CD4-positive, alpha-beta T cell treated with Interferon alpha-2 for 1 hour (primary cell): ENCODE results near the gene HS3ST2.
"Not testable (repeated sequence)": the region's sequence is repeated elsewhere in the genome, so short reads cannot be mapped to it uniquely, and the experiment has no call there.

Experiments used
- DNase-seq, 2 donors: peaks; one replicate each; pipeline ENCODE4 v3.0.0-alpha.2; 2020 to 2022

The HS3ST2 gene

DNA sequence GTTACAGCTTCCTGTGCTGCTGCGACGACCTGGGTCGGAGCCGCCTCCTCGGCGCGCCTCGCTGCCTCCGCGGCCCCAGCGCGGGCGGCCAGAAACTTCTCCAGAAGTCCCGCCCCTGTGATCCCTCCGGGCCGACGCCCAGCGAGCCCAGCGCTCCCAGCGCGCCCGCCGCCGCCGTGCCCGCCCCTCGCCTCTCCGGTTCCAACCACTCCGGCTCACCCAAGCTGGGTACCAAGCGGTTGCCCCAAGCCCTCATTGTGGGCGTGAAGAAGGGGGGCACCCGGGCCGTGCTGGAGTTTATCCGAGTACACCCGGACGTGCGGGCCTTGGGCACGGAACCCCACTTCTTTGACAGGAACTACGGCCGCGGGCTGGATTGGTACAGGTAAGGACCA is 746 bp downstream of the HS3ST2 start:
- DNase-seq = no peak

GRCh38 chr16:22815863-22816262 is 1.9 kb downstream of the HS3ST2 start:
- DNase-seq = no peak

GRCh38 chr16:22816475-22816874 is 2.5 kb downstream of the HS3ST2 start:
- DNase-seq = no peak

DNA sequence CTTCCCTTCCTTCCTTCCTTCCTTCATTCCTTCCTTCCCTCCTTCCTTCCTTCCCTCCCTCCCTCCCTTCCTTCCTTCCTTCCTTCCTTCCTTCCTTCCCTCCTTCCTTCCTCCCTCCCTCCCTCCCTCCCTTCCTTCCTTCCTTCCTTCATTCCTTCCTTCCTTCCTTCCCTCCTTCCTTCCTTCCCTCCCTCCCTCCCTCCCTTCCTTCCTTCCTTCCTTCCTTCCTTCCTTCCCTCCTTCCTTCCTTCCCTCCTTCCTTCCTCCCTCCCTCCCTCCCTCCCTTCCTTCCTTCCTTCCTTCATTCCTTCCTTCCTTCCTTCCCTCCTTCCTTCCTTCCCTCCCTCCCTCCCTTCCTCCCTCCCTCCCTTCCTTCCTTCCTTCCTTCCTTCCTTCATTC is 4.8 kb downstream of the HS3ST2 start:
- DNase-seq = not testable (repeated sequence)

GRCh38 chr16:22838681-22839080 is 24.7 kb downstream of the HS3ST2 start:
- DNase-seq = no peak

DNA sequence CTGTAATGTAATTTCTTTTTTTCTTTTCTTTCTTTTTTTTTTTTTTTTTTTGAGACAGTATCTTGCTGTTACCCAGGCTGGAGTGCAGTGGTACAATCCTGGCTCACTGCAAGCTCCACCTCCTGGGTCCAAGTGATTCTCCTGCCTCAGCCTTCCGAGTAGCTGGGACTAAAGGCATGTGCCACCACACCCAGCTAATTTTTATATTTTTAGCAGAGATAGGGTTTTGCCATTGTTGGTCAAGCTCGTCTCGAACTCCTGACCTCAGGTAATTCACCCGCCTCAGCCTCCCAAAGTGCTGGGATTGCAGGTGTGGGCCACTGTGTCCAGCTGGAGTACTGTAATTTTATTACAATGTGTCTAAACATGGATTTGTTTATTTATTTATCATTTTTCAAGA is 28.1 kb downstream of the HS3ST2 start:
- DNase-seq = not testable (repeated sequence)

DNA sequence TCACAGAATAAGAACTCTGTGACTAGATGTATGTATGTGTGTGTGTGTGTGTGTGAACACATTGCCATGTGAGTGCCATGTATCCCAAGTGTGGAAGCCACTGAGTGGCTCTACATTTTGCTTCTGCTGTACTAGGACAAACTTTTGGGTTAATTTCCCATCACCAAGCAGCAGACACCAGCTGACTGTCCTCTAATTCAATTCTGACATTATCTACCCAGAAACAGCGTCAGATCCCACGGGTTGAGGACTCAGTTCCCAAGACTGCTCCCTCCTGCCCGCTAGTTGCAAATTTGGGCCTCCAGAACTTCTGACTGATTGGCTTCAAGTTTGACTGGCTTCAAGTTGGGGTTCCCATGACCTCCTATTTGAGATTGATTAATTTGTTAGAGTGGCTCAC is 29.2 kb downstream of the HS3ST2 start:
- no peak for DNase-seq

- DNase-seq = no peak
These were observed 29.9 kb downstream of the HS3ST2 start for GRCh38 chr16:22843856-22844255.

DNA sequence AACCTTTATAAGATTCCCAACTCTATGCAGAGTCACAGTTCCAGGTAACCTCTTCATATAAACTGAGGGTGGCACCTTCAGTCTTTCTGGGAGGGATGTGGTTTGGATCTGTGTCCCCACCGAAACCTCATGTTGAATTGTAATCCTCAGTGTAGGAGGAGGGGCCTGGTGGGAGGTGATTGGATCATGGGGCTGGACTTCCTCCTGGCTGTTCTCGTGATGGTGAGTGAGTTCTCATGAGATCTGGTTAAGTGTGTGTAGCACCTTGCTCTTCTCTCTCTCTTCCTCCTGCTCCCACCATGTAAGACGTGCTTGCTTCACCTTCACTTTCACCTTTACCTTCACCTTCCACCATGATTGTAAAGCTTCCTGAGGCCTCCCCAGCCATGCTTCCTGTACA is 30.5 kb downstream of the HS3ST2 start:
- no peak for DNase-seq

DNA sequence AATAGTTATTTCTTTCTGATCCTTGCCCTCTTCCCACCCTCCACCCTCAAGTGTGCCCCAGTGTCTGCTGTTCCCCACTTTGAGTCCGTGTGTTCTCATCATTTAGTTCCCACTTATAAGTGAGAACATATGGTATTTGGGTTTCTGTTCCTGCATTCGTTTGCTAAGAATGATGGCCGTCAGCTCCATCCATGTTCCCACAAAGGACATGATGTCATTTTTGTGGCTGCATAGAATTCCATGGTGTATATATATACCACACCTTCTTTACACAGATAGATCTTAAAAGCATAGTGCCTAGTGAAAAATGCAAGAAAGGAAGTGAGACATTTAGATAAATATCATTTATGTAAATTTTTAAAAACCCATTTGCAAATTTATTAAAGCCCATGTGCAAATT is 33.1 kb downstream of the HS3ST2 start:
- no peak for DNase-seq

DNA sequence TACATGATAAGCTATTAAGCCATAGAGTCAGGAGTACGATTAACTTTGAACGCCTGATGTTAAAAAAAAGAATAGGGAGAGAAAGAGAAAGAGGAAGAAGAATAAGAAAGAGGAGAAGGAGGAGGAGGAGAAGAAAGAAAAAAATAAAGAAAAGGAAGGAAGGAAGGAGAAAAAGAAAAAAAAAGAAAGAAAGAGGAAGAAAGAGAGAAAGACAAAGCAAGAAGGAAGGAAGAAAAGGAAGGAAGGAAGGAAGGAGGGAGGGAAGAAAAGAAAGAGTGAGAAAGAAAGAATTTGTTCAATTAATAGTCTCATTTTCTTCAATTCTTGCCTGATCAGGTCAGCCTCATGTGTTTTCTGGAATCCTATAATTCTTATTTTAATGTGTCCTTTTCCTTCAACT is 33.7 kb downstream of the HS3ST2 start:
- DNase-seq = no peak

DNA sequence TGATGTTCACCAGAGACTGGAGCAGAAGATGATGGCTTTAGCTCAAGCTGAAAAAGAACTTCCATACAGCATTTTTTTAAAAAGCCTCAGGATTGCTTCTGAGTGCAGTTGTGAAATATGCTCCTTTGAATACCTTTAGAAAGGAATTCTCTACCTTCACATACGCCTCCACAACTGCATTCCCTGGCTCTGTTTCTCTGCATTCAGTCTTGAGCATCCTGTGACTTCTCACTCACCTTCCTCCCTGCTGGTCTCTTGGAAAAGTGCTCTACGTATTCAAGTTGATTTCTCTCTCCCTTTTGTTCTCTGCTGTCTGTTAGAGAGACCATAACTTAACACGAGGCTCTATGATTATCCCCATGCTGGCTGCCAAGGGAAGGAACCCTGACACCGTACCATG is 34.5 kb downstream of the HS3ST2 start:
- no peak for DNase-seq

- DNase-seq = no peak
These were observed 35.6 kb downstream of the HS3ST2 start for GRCh38 chr16:22849517-22849916.

DNA sequence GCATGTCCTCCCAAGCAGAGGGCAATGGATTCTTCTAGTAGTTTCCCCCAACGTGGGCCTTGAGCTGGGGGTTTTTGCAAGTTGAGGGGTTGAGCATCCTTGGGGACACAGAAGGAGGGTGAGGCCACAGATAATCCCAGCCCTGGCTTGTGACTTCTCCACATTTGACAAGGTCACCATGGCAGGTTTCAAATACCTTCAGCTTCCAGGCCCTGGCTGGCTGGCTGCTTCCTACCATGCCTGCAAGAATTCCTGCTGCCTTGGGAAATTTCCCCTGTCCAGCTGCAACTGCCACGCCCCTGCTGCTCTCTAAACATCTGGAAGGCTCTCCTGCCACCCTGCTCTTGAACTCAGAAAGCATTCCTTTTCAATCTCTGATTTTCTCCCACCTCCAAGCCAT is 41.3 kb downstream of the HS3ST2 start:
- DNase-seq = no peak

DNA sequence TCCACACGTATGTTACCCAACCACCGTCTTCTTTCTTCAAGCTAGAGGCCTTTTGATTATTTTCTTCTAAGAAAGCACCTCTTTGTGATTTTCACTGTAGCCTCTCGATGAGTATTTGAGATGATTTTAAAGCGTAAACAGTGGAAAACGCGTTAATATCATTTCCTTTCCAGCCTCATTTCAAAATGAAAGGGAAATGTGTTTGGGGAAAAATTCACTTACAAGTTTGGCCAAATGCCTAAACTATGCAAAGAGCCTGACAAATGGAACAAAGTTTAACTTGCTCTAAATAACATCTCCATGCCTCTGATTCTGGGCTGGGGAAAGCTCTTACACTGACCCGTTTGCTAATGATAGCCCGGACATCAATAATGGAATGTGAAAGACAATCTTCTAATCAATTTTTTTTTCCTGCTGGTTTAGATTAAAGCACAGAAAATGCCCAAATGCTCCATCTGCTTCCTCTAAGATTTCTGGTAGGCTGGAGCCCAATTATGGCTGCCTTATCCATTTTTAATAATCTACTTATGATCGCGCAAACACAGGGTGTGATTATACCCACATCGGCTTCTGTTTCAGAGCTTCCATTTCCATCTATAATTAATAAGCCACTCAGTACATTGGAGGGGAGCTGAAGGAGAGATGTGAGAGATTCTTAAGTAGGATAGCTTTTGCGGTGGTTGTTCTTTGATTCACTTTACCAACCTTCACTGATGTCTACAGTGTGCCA is 43.5 kb downstream of the HS3ST2 start:
- DNase-seq = no peak

GRCh38 chr16:22859925-22860324 is 46.0 kb downstream of the HS3ST2 start:
- no peak for DNase-seq

DNA sequence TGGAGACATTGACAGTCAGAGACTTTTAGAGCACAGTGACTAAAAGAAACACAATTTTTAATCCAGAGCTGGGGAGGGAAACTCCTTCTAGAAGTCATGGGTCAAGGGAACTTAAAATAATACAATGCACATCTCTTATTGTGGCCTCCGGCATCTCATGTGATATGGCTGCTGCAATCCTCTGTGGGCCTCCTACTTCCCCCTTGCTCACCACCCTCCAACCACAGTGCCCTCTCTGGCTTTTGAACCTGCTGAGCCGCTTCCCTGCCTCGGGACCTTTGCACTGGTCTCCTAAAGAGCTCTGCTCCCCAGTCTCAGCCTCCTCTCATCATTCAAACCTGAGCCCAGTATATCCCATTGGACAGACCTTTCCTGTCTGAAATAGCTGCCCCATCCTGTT is 47.6 kb downstream of the HS3ST2 start:
- no peak for DNase-seq

- no peak for DNase-seq
These were observed 48.1 kb downstream of the HS3ST2 start for GRCh38 chr16:22862046-22862445.

GRCh38 chr16:22864375-22864774 is 50.4 kb downstream of the HS3ST2 start:
- DNase-seq = no peak

DNA sequence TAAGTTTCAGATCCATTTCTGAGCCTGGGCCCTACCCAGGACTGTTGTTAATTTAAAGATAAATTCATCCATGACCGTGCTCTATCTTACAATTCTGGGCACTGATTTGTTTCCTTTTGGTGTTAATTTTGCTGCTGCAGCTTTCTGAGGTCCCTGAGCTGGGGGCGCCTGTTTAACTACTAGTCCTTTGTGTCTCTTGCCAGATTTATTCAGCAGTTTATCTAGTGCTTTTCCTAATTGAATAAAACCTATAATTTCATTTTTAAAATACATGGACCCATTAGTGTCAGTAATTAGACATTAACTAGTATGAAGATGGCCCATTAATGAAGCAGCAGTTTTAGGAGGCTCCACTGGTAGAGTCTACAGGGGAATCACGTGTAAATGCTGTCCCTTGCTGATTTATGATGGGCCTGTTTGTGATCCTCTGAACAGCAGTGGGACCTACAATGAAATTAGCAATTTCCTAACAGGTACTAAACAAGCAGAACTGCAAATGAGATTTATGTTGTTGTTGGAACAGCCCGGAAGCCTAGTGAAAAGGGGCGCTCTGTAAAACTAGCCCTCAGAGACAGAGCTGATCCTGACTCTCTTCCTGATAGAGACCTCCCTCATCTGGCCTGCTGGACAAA is 54.7 kb downstream of the HS3ST2 start:
- DNase-seq = no peak

DNA sequence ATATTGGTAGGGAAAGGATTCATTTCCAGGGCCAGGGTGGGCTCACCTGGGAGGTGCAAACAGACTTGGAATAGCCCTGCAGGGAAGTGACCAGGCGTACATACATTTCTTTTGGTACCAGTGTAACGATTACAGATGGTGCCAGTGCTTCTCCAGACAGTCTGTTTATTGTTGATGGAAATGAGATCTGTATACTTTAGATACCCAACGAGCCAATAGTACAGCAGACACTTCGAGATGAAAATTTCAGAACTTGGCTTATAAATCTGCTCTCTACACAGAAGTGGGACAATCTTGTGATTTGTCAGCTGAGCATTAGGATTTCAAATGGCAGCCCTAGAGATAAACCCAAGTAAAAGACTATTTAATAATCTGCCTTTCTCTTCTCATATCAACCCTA is 57.9 kb downstream of the HS3ST2 start:
- DNase-seq = no peak

- DNase-seq = no peak
These were observed 60.4 kb downstream of the HS3ST2 start for GRCh38 chr16:22874394-22874793.

DNA sequence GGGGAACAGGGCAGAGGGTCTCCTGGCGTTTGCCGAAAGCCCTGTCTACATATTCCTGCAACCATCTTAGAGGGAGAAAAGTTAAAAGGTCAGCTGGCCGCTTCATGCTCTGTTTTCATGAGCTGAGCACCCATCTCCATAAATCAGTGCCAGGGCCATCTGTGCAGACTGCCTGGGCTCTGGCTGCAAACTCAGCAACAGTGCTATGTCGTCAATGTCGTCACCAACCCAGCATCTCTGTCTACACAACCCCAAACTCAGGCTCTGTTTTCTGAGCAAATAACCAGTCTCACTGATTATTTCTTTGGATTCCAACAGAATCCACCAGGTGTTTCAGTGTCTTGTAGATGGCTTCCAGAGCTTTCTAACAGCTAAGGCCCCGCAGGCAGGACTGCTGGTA is 65.0 kb downstream of the HS3ST2 start:
- no peak for DNase-seq

DNA sequence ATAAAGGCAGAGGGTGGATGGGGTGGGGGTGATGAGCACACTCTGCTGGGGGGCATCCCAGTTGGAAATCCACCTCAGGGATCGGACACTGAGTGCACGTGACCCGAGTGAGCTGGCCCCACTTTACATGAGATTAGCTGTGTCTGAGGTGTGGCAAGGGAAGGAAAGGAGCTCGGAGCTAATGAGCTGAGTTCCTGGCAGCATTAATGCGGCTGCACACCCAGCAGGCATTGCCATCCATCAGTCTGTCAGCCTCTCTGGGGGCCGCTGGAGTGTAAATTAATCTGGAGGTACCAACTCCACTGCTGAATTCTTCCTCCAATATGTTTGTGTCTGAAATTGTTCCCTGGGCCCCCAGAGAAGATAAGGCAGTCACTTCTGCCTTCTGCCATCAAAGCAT is 65.5 kb downstream of the HS3ST2 start:
- no peak for DNase-seq

DNA sequence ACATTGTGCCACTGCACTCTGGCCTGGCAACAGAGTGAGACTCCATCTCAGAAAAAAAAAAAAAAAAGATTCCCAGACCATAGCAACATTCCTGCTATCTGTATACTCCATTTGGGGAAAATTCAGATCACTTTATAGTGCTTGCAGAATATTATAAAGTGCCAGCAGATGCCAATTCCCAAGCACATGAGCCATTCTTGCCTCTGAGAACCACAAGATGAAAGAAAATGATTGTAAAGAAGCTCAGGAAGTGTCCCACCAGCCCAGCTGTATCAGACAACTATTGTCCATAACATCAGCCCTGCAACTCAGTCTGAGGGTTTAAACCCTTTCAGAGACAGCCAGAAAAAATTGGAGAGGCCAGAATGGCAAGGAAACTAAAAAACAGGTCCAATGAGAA is 69.0 kb downstream of the HS3ST2 start:
- DNase-seq = no peak
